Embryonic facial prominence (tissue), 1 donor: ENCODE data around the gene NDUFV3.
"Not testable (repeated sequence)": the region's sequence is repeated elsewhere in the genome, so short reads cannot be mapped to it uniquely, and the experiment has no call there.

Experiments
- DNase-seq: peaks from one replicate; pipeline ENCODE4 v3.0.0-alpha.2; 2016; ENCODE audit errors: extremely low spot score

NDUFV3 gene

DNA sequence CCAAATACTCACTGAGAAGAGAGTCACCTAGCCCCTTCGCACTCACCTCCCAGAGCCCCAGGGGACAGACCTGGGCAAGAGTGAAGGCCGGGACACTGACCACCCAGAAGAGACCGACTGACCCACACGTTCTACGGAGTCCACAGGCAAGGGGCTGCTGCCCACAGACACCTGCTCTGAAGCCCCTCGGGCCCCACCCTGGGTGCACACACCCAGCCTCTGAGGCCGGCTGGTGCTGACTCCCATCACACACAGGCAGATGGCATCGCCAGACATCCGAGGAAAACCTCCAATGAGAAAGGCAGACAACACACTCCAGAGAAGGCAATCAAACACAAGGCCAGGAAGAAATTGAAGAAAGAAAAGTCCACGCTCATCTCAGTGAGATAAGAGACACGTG, 35.9 kb upstream of the NDUFV3 start:
- no peak for DNase-seq

DNA sequence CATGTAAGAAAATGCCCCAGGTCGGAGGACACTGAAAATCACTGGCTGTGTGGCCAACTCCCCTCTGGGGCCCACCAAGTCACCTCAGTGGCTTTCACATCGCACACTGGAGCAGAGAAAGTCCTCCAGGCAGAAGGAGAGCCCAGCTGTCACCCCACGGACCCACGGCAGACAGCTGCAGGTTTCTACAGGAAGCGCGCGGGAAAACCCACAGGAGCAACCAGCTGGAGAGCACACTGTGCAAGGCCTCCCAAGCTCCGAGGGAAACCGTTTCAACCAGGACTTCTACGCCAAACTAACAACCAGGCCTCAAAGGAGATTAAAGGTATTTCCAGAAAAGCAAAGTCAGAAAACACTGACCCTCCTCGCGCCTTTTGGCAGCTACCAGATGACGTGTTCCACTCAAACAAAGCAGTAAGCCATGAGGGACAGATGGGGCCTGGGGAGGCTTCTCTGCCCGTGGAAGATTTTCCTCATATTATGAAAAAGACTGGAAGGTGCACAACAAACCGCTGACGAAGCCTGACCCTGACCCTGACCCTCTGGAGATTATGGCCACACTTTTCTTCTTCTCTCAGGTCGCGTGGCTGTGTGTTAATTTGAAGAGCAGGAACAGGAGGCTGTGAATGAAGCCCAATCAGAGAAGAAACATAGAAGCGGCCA, 34.8 kb upstream of the NDUFV3 start:
- DNase-seq: no peak

DNA sequence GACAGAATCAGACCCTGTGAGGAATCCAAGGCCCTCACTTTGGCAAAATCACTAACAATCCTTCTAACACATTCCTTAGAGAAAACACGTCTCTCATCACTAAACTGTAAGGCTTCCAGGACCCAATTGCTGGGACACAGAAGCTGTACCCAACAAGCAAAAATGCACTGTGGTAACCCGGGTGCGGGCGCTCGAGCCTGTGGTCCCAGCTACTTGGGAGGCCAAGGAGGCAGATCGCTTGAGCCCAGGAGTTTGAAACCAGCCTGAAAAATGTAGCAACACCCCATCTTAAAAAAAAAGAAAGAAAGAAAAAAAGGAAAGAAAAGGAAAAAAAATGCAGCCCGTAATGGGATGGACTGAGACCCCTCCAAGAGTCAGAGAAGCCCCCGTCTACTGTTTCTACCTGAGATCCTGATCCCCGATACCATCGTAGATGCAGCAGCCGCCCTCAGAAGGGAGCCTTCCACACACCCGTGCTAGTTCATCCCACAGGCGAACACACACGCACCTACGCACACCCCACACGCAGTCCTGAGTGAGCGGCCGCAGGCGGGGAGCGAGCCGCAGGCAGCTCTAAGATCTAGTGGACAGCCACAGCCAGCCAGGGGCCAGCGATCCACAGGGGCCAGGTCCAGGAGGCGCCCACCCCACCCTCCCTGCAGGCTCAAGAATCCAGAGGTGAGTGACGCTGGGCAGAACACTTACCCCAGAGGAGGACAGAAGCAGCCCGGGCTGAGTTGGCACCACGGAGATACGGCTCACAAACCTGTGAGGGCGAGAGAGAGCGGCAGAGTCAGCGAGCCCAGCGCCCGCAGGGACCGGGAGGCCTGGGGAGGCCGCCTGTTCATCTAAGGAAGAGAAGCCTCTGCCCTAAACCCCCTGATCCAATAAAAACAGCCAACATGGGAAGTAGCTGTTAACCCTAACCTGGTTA, 33.9 kb upstream of the NDUFV3 start:
- no peak for DNase-seq

DNA sequence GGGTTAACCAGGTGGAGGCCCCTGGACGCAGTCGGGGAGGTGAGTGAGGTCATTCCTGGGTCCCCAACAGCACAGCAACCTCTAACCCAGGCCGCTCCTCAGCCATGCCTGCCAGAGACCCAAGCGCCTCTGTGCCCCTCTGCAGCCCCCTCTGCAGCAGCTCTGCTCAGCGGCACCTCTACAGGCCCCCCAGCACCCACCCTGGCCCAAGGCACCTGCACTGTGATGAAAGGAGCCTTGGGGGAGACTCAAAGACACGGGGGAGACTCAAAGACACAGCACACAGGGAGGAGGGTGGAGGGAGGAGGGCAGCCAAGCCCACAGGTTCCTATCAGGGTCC, 33.2 kb upstream of the NDUFV3 start:
- no peak for DNase-seq

DNA sequence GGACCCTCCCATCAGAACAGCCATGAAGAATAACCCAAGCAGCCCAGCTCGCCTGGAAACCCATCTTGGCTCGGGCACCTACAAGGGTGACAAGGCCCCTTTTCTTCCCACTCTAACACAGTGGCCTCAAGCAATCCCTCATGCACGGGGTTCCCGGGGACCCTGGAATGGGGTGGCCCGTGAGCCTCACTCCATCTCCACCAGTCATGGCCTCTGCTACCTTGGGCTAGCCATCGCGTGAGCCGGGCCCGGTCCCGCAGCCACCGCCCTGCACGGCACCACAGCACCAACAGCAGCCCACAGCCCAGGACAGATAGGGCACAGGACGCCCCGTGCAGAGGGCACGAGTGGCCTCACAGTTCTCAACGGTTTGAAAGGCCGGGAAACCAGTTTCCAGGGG, 32.8 kb upstream of the NDUFV3 start:
- DNase-seq: no peak

DNA sequence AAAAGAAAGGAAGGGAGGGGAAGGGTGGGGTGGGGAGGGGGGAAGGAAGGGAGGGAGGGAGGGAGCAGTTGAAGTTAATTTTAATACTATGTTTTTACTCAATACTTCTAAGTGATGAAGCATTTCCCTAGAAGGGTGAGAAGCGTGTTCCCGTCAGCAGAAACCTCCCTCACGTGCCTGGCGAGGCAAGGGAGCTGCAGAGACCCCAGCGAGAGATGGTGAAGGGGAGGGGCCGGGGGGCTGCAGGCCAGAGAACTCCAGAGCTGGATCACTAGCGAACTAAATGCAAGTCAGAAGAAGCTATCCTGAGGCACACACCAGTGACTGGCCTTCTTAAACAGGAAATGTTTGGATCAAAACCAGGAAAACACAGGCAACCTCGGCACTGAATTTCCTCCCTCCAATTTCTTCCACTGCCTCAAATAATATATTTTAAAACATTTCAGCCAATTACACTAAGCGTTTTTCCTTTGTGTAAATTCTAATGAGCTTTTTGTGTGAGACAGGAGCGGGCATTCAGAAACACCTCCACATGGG, 31.7 kb upstream of the NDUFV3 start:
- no peak for DNase-seq

DNA sequence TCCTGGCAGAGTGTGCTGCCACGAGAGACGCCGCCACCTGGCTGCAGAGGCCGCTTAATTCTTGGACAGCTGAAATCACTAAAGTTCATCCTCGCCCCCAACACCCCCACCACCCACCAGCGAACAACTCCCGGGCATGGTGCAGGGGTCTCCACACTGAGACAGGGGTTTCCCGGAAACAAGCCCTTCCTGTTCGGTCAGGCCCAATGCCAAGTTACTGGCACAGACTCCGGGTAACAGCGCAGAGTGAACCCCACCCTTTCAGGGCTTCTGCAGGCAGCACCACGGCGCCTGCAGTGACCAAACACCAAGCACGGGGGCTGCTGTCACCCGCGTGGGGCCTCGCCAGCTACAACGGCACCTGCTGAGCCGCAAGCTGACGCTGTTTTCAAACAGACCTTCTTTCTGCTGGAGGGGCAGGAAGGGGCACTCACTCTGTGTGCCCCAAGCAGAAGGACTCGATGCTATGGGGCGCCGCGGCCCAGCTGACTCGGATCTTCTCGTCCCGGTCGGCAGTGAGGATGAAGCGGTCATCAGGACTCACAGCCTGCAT, 31.2 kb upstream of the NDUFV3 start:
- no peak for DNase-seq

DNA sequence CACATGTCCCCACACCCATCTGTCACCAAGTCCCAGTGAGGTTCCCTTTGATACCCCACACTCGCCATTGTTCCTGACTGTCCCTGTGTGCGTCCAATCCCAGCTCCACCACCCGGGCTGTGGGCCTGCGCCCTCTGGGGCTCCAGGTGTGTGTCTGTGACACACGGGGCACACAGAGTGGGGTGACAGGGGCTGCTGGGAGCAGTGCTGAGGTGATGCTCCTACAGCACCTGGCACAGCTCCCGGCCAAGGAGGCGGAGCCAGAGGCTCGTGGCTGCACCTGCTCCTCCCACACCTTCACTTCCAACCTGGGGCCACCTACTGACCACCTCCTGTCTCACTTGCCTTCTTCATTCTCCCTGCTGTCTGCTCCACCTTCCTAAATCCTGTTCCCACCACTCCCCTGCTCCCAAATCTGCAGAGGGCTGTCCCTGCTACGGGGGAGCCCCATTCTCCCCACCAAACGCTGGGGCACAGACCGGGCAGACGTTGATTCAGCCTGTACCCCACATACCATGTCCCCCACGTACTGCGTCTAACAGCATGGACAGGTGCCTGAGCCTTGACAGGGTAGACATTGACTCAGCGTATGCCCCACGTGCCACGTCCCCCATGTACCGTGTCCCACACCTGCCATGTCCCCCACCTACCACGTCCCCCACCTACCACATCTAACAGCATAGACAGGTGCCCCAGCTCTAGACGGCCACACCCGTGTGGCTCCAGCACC, 30.2 kb upstream of the NDUFV3 start:
- no peak for DNase-seq

DNA sequence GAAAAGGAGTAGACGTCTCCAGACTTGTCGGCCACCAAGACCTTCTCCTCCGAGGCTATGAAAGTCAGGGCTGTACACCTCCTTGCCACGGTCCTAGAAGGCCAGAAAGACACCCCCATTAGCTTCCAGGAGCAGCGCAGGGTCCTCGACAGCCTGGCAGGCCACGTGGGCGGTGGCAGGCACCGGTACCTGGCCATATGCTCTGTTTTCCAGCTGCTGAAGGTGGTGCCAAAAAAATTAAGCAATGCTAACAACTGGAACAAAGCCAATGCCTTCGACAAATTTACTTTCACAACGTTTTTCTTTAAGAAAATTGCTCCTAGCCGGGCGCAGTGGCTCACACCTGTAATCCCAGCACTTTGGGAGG, 29.6 kb upstream of the NDUFV3 start:
- no peak for DNase-seq

DNA sequence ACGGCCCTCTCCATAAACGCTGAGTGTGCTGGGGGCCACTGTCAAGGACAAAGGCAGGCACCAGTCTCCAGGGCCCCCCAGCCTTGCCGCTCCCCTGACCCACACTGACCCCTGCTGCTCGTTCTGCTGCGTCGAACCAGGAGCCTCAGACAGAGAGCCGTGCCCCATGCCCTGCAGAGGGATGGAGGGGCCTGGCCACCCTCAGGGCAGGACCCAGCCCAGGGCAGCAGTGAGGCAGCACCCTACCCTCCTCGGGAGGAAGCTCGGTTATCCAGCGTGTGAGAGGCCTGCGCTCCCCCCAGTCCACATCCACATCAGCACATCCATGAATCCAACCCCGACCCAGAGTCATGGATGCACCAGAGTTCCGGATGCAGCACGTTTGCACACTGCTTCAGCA, 28.8 kb upstream of the NDUFV3 start:
- DNase-seq: no peak

DNA sequence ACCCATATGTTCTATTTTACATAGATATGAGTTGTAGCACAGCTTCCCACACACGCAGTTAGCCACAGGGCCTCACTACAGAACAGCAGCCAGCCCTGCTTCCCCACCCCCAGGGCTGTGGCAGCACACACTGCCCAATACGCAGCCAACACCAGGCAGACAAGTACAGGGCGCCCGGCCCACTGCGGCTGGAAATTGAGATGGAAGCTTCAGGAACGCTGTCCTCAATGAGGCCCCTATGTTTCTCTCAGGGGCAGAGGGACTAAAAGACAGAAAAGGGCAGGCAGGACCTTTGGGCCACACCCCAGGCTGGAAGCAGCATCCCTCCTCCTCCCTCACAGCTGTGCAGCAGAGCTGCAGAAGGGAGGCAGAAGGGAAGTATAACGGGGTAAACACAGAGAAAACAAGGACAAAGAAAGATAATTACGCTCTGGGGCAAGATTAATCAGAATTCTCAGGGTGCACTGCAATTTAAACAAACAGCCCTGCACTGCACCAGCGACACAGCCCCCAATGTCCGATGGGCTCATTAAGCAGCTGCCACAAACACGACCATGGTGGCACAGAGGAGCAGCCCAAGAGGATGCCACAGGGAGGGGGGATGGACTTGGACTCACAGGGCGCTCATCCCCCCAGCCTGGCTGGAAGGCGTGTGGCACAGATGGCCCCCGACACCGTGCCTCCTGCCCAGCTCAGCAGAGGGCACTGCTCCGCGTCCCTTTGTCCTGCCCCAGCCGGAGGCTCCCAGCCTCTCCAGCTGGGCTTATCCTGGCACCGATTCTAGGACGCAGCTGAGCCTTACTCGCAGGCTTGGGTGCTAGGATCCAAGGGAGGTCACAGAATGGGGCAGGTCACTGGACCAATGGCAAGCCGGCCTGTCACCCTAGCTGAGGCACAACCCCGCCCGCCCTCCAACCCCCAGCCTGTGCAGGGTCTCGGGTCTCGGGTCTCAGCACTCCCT, 28.0 kb upstream of the NDUFV3 start:
- DNase-seq: no peak

DNA sequence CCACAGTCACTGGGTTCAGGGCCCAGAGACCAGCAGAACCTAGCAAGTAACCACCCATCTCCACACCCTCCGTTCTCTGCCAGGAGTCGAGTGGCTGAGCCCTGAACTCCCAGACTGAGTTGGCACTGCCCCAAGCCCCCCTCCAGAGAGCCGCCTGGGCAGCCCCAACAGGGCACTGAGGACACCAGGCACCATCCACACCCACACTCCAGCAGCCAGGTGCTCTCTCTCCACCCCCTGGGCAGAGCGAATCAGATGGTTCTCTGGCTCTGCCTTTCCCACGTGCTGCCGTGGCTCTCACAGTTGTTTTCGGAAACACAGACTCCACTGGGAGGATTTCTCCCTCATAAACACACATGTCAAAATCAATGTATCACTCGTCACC, 27.3 kb upstream of the NDUFV3 start:
- DNase-seq: no peak

DNA sequence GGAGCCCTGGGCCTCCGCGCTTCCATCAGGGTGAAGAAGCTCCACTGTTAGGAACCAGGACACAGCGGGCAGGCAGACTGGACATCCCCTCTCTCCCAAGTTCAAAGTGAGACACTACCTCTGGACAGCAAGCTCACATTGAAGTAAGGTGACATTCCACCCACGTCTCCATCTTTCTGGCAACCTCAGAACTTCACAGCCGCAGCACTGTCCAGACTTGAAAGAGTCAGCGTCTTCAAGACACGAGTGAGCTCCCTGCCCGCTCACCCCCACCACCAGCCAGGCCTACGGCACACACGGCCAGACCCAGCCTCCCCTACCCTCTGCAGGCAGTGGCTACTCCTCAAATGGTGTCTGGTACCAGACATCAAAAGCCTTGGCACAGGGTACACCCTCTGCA, 24.9 kb upstream of the NDUFV3 start:
- no peak for DNase-seq

DNA sequence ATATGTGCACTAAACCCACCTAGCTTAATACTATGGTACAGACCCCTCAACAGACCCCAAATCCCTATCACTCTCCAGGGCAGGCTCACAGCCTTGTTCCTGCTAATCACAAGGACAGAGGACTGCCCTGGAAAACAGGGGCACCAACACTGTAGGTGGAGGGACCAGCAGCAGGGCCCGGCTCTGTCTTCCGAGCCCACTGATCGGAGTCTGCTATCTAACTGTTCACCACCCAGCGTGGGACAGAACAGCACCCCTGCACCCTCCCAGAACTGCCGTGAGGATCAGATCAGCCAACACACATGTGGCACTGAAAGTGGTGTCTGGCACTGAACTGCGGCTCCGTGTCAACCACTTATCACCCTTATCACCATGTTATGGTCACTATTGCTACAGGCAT, 20.0 kb upstream of the NDUFV3 start:
- DNase-seq: no peak

DNA sequence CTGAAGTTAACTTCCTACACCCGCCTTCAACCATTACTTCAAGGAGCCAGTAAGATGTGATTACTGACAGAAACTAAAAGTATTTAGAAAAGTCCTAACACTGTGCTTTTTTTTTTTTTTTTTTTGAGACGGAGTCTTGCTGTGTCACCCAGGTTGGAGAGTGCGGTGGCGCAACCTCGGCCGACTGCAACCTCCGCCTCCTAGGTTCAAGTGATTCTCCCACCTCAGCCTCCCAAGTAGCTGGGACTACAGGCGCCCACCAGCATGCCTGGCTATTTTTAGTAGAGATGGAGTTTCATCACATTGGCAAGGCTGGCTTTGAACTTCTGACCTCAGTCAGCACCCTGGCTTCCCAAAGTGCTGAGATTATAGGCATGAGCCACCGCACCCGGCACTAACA, 17.3 kb upstream of the NDUFV3 start:
- DNase-seq: not testable (repeated sequence)

DNA sequence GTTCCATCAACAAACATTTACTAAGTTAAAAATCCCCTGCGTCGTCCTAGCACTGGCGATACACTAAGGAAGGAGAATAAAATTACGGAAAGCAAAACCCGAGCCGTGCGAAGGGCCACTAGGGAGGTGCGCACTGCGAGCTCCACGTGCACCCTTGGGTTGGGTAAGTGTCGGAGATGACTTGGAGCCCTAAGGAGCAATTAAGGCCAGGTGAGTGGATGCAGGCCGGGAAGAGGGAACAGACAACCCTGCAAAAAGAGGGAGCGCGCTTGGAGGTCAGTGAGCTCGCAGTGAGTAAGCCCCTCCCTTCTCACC, 14.5 kb upstream of the NDUFV3 start:
- DNase-seq: no peak

DNA sequence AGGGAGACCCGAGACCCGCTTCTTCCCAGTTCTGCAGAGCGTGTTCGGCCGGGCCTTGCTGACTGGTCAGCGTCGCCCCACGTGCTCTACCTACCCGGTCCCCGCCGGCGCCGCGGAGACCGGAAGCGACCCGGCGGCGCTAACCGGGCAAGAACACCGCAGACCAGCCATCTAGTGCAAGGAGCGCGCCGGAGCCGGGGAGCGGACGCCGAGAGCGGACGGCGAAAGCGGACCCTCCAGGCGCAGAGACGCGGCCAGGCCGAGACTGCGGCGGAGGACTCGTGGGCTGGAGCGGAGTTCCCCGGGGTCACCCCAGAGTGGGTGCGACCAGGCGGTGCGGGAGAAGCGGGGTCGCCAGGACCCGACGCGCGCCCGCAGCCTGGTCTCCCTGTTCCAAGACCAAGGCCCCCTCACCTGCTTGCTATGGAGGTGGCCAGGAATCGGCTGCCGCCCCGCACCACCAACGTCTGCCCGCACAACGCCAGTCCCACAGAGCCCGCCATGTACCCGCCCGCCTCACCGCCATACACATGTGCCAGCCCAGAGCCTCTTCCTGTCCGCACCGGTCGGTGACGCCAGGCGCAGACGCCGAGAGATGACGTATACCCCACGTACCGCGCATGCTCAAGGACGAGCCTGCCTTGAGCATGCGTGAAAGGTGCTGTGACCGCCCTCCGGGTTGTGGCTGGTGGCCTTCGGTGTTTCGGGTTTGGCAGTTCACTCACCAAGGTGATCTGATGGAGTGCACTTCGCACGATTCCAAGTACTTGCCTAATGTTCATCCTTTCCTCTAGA, 13.9 kb upstream of the NDUFV3 start, which contains the start of gene WDR4:
WDR4 (minus strand) TSS at position 547 of the 795 bp plus-strand sequence; CDS start at position 503, 44 bp downstream.
- peak; percentile 93 for DNase-seq

DNA sequence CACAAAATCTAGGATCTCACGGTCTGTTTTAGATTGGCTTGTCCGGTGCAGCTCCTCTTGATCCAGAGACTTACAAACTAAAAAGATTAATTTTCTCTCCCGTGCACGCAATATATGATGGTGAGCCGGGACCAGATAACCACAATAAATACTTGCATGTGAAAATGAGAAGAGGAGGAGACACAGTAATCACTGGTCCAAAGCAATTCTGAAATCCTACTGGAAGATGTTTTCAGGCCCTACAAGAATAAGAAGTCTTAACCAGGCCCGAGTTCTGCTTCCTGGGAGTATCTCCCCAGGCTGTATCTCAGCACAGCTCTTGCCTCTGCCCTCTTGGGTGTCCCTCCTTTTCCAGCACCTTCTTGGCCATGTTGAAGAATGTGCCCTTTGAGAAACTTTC, 12.8 kb upstream of the NDUFV3 start:
- DNase-seq: no peak

DNA sequence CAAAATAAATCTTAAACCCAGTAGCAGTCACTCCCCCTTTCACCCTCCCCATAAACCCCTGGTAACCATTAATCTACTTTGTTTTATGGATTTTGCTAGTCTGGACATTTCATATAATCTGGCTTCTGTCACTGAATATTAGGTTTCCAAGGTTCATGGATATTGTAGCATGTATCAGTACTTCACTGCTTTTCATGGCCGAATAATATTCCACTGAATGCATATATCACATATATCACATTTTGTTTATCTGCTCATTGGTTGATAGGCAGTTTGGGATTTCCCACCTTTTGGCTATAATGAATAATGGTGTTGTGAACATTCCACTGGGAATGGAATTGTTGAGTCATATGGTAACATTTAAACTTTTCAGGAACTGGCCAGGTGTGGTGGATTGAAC, 9.2 kb upstream of the NDUFV3 start:
- DNase-seq: no peak

DNA sequence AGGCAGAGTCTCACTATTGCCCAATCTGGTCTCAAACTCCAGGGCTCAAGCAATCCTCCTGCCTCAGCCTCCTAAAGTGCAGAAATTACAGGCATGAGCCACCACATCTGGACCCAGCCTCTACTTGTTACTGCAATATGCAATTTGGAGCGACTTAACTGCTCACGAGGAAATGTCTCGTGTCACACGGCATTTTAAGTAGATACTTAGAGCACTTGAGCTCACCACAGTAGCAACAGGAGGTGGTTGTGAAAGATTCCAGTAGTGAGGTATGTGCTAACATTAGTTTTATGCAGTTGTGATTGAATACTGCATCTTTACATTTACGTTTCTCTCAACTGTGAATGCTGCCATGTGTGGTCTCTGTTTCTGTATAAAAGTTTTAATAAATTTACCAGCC, 5.8 kb upstream of the NDUFV3 start:
- DNase-seq: no peak
